Sigmoid colon (tissue), 7 donors: ENCODE measurements around the gene INTS4. TPM values are rescaled to one million over a fixed set of nuclear protein-coding genes. Genes with fewer than 3 reads are reported as not detected.
"Not testable (repeated sequence)": the region's sequence is repeated elsewhere in the genome, so short reads cannot be mapped to it uniquely, and the experiment has no call there.

Experiments used
- DNase-seq: peaks from one replicate; pipeline ENCODE4 v3.0.0-alpha.2; 2019
- H3K27ac ChIP-seq, 4 donors: fragments of 200-600 bp; sonication (generic); one replicate each; pipeline ENCODE4 v1.5.1; 2016 to 2019; ENCODE audit warnings: mild to moderate bottlenecking in 1 of 4
- H3K27me3 ChIP-seq, 3 donors: fragments of 200-600 bp; sonication (generic); one replicate each; pipeline ENCODE4 v1.5.1; 2019; ENCODE audit warnings: mild to moderate bottlenecking in 1 of 3
- H3K36me3 ChIP-seq, 4 donors: fragments of 200-600 bp; sonication (generic); one replicate each; pipeline ENCODE4 v1.5.1; 2016 to 2019
- H3K4me1 ChIP-seq, 4 donors: fragments of 200-600 bp; sonication (generic); one replicate each; pipeline ENCODE4 v1.5.1; 2017 to 2019
- H3K4me3 ChIP-seq, 4 donors: fragments of 200-600 bp; sonication (generic); one replicate each; pipeline ENCODE4 v1.5.1; 2017 to 2019; ENCODE audit warnings: mild to moderate bottlenecking in 2 of 4, moderate library complexity in 1 of 4
- H3K9me3 ChIP-seq, 4 donors: fragments of 200-600 bp in 3 of 4; sonication (generic) in 3 of 4; one replicate each; pipeline versions ENCODE4 v1.5.1 to v1.6.1; 2013 to 2019
- EP300 ChIP-seq, 4 donors: sonication (generic); formaldehyde crosslinking; IDR thresholded peaks; one replicate each; pipeline ENCODE4 v1.6.1; 2017; ENCODE audit warnings: antibody characterized with exemption in 4 of 4
- POLR2A ChIP-seq, 2 donors: fragments of 450-650 bp; IDR thresholded peaks; one replicate each; pipeline ENCODE4 v1.6.1; 2016; ENCODE audit warnings: antibody characterized with exemption in 2 of 2, mild to moderate bottlenecking in 2 of 2, moderate library complexity in 2 of 2
- POLR2AphosphoS5 ChIP-seq, 4 donors: sonication (generic); formaldehyde crosslinking; IDR thresholded peaks; one replicate each; pipeline ENCODE4 v1.6.1; 2017; ENCODE audit warnings: antibody characterized with exemption in 4 of 4
- WGBS, 2 donors: extraction: QIAGEN DNeasy Blood & Tissue Kit; methylation state at CpG; one replicate each; pipeline ENCODE4 v1.1.7; 2013; 5-methylcytosine and 5-hydroxymethylcytosine counted together
- intact Hi-C: fragments of 100-400 bp; cut with DNase I; formaldehyde crosslinking; loops from one replicate; pipeline ENCODE4 v1.15.1; 2023
- polyA plus RNA-seq, 3 donors: library from polyadenylated mRNA; stranded (reverse); fragments of 200-250 nt; gene quantifications; one replicate each; pipeline ENCODE4 v1.2.3, GENCODE V29; 2013
- total RNA-seq, 4 donors: library from RNA; depleted of rRNA; stranded (reverse); fragments of >200 nt; gene quantifications; one replicate each; pipeline ENCODE4 v1.1.0, GENCODE V29; 2016
- TF ChIP-seq, protein P1 (sequence below), 4 experiments: fragments of 450-650 bp in 3 of 4; fragments of 200-600 bp in 1 of 4; IDR thresholded peaks; one replicate each; pipeline ENCODE4 v1.5.1; 2016 to 2019; ENCODE audit warnings: antibody characterized with exemption in 4 of 4, mild to moderate bottlenecking in 3 of 4, moderate library complexity in 2 of 4
- donor health status: healthy with polysubstance abuse.
- donor health status: Bipolar disorder and iron deficiency.
- donor health status: healthy.

The INTS4 gene
- total RNA-seq: 10 to 100 TPM; 26.3 to 32.1 (median 29.8) TPM
- 10 to 100 TPM; 11.1 to 17.8 (median 11.4) TPM for polyA plus RNA-seq

DNA sequence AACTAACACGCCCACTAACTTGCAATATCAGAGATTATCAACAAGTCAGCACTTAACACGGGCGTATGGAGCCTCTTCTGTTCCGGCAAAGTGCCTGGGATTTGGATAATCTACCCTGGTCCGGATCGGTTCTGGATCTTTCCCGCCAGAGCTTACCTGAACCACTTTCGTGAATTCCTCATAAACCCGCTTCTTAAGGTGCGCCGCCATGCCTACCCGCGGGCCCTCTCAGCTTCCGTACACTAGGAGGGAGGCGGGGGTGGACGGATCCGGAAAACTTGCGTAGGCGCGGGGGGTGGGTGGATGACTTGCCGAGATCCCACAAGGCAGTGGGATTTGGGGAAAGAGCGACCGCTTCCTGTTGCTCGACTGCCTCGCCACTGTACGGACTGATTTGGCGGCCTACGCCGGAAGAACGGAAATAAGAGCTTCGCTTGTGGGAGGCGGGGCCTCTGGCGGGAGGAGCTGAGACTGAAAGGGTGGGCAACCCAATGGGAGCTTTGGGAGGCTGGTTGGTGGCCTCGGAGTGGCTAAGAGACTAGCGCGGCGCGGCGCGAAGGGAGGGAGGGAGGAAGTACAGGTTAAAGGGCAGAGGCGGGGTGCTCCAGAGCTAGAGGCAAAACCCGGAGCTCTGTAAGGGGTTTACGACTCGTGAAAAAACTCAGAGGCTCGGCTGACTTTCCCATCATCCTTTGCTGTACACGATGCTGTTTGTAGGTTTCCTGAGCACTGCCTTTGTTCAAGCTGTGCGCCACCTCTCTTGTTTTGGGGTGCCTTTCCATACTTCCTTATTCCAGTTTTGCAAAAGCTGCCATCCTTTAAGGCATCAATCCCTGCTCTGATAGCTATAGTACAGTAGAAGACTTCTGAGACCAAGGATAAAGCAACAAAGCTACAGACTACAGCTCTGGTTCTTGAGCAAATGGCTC lies at the start of gene INTS4:
Gene INTS4 (minus strand): TSS at position 235 of the 929 bp plus-strand sequence. CDS start 25 bp downstream, at position 210.
- Histone ChIP-seq H3K4me3 (peak within 1 kb of the TSS; percentile 60 to 69 (median 63)), H3K9me3 (no peaks in the 10 kb centered on the region), H3K36me3 (peaks cover 0 to 15% (median 0%) of the 10 kb centered on the region in 4 donors), H3K4me1 (peaks cover 0 to 24% (median 19%) of the 10 kb centered on the region in 4 donors), H3K27me3 (no peaks in the 10 kb centered on the region), H3K27ac (peak within 1 kb of the TSS; percentile 80 to 88 (median 84))
- WGBS, 2 donors: 0% methylated on average over 47 of the region's 47 CpGs
- DNase-seq: peak; percentile 100
- intact Hi-C loops: loop anchor here (1.0 to 10.0 kb wide), 3 partner anchors 52 to 580 kb away; partner anchors contain the start of genes AAMDC, NARS2 and RSF1
- TF ChIP-seq EP300 (IDR thresholded peaks at IDR 0.05) (peak in 2 of 4 donors; percentile 37 to 47), POLR2AphosphoS5 (IDR thresholded peaks at IDR 0.05) (peak; percentile 70 to 85 (median 71)), POLR2A (IDR thresholded peaks at IDR 0.05) (no peak)
- TF ChIP-seq, protein P1, sequence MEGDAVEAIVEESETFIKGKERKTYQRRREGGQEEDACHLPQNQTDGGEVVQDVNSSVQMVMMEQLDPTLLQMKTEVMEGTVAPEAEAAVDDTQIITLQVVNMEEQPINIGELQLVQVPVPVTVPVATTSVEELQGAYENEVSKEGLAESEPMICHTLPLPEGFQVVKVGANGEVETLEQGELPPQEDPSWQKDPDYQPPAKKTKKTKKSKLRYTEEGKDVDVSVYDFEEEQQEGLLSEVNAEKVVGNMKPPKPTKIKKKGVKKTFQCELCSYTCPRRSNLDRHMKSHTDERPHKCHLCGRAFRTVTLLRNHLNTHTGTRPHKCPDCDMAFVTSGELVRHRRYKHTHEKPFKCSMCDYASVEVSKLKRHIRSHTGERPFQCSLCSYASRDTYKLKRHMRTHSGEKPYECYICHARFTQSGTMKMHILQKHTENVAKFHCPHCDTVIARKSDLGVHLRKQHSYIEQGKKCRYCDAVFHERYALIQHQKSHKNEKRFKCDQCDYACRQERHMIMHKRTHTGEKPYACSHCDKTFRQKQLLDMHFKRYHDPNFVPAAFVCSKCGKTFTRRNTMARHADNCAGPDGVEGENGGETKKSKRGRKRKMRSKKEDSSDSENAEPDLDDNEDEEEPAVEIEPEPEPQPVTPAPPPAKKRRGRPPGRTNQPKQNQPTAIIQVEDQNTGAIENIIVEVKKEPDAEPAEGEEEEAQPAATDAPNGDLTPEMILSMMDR (IDR thresholded peaks at IDR 0.05): no peak

DNA sequence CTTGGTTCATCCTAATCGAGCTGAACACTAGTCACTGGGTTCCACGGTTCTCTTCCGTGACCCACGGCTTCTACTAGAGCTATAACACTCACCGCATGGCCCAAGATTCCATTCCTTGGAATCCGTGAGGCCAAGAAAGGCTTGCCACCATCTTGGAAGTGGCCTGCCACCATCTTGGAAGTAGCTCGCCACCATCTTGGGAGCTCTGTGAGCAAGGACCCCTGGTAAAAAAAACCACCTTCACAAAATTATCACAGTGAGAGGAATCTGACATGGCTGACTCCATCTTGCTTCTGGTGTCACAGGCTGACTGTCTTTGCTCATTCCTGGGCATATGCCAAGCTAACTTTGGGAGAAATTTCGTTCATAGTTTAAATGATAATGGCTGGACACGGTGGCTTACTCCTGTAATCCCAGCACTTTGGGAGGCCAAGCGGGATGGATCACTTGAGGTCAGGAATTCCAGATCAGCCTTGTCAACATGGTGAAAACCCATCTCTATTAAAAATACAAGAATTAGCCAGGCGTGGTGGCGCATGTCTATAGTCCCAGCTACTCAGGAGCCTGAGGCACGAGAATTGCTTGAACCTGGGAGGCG lies 47.5 kb upstream of the INTS4 start:
- 96 to 97% methylated on average over 14 of the region's 14 CpGs for WGBS, 2 donors
- DNase-seq: no peak
- intact Hi-C loops: no loop called here

DNA sequence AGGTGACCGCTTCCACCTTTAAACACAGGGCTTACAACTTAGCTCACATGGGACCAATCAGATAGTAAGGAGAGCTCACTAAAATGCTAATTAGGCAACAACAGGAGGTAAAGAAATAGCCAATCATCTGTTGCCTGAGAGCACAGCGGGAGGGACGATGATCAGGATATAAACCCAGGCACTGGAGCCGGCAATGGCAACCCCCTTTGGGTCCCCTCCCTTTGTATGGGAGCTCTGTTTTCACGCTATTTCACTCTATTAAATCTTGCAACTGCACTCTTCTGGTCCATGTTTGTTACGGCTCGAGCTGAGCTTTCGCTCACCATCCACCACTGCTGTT lies 46.9 kb upstream of the INTS4 start:
- WGBS, 2 donors: 97% methylated on average over 8 of the region's 8 CpGs
- H3K27ac ChIP-seq, H3K4me3 ChIP-seq, DNase-seq, H3K36me3 ChIP-seq, H3K9me3 ChIP-seq, intact Hi-C loops, H3K27me3 ChIP-seq: not testable (repeated sequence)
- peaks cover 0 to 33% (median 21%) of the 10 kb centered on the region in 4 donors for H3K4me1 ChIP-seq

More for the DNA sequence above, 47.5 kb upstream of the INTS4 start:
- H3K9me3 ChIP-seq: no peaks in the 10 kb centered on the region
- TF ChIP-seq EP300 (IDR thresholded peaks at IDR 0.05): no peak
- no peak overlapping the region for H3K4me3 ChIP-seq
- H3K36me3 ChIP-seq: no peaks in the 10 kb centered on the region
- no peak overlapping the region for H3K27ac ChIP-seq
- peaks cover 0 to 33% (median 23%) of the 10 kb centered on the region in 4 donors for H3K4me1 ChIP-seq
- H3K27me3 ChIP-seq: no peaks in the 10 kb centered on the region

GRCh38 chr11:78040691-78041379 lies 46.4 kb upstream of the INTS4 start:
- intact Hi-C loops: no loop called here
- TF ChIP-seq POLR2A (IDR thresholded peaks at IDR 0.05): no peak
- TF ChIP-seq, protein P1 (IDR thresholded peaks at IDR 0.05): no peak
- no peak for TF ChIP-seq POLR2AphosphoS5 (IDR thresholded peaks at IDR 0.05)
- TF ChIP-seq EP300 (IDR thresholded peaks at IDR 0.05): no peak
- no peaks in the 10 kb centered on the region for H3K9me3 ChIP-seq
- H3K27me3 ChIP-seq: no peaks in the 10 kb centered on the region
- peak overlapping the region in 3 of 4 donors; percentile 48 to 66 (median 63) for H3K27ac ChIP-seq
- peaks cover 0 to 31% (median 17%) of the 10 kb centered on the region in 4 donors for H3K4me1 ChIP-seq
- H3K4me3 ChIP-seq: no peak overlapping the region
- no peaks in the 10 kb centered on the region for H3K36me3 ChIP-seq
- no peak for DNase-seq
- WGBS, 2 donors: 83 to 93% methylated on average over 15 of the region's 15 CpGs

DNA sequence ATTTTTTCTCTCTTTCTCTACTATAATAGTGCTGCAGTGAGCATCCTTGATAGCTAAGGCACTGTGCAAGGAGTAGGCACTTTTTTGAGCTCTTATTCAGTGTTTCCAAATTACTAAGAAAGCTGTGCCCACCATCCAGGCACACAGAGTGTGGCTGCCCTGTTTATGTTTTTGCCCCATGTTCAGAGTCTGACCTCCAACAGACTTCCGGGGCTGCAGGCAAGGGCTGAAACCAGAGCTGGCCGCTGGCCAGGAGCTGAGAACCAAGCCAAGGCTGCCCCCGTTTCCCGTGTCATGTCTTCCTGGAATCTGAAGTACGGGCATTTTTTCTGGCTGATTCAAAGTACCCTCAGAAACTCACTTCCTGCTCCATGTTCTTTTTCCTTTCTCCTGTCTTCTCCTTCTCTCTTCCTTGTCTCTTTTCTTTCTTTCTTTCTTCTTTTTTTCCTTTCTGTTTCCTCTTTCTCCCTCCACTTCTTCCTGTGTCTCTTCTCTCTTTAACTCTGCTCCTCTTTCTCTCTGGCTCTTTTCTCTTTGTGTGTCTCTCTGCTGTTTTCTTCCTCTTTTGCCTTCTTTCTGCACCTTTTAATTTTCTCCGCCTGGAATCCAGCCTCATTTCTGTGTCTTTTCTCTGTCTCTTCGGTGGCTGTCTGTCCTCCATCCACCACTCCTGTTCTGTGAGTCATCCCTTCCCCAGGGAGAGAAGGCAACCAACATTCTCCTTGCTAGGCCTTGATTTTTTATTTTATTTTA lies 45.6 kb upstream of the INTS4 start:
- peak overlapping the region; percentile 48 to 66 (median 60) for H3K27ac ChIP-seq
- H3K4me3 ChIP-seq: peak overlapping the region in 1 of 4 donors; percentile 12
- H3K27me3 ChIP-seq: no peaks in the 10 kb centered on the region
- H3K36me3 ChIP-seq: no peaks in the 10 kb centered on the region
- DNase-seq: peak; percentile 81
- 19 to 20% methylated on average over 7 of the region's 7 CpGs for whole genome bisulfite sequencing, 2 donors
- TF ChIP-seq, protein P1 (IDR thresholded peaks at IDR 0.05): no peak
- TF ChIP-seq EP300 (IDR thresholded peaks at IDR 0.05) (no peak), POLR2AphosphoS5 (IDR thresholded peaks at IDR 0.05) (no peak), POLR2A (IDR thresholded peaks at IDR 0.05) (no peak)
- intact Hi-C loops: no loop called here
- H3K9me3 ChIP-seq: no peaks in the 10 kb centered on the region
- peaks cover 0 to 24% (median 15%) of the 10 kb centered on the region in 4 donors for H3K4me1 ChIP-seq
